Hindlimb muscle (tissue), 1 donor: Measurements from ENCODE around the gene LASP1NB.

Experiments used
- DNase-seq: peaks from one replicate; pipeline ENCODE4 v3.0.0-alpha.2; 2013

Gene LASP1NB

GRCh38 chr17:38925263-38925995 is at the start of gene LASP1NB:
Gene LASP1NB, plus strand, starts transcription at chr17:38925614.
- no peak for DNase-seq

GRCh38 chr17:38877130-38877851 is 48.1 kb upstream of the LASP1NB start:
- no peak for DNase-seq

GRCh38 chr17:38879878-38880665 is 45.3 kb upstream of the LASP1NB start:
- DNase-seq = peak; percentile 48

GRCh38 chr17:38881600-38882191 is 43.7 kb upstream of the LASP1NB start:
- DNase-seq = peak; percentile 65

- no peak for DNase-seq
These were observed 42.5 kb upstream of the LASP1NB start for GRCh38 chr17:38882870-38883269.

- DNase-seq = no peak
These were observed 41.6 kb upstream of the LASP1NB start for GRCh38 chr17:38883592-38884526.

- DNase-seq = no peak
These were observed 40.2 kb upstream of the LASP1NB start for GRCh38 chr17:38885044-38885727.

- no peak for DNase-seq
These were observed 39.4 kb upstream of the LASP1NB start for GRCh38 chr17:38885728-38886642.

- no peak for DNase-seq
These were observed 38.8 kb upstream of the LASP1NB start for GRCh38 chr17:38886643-38887010.

- DNase-seq = no peak
These were observed 36.6 kb upstream of the LASP1NB start for GRCh38 chr17:38888842-38889241.

GRCh38 chr17:38889745-38890409 is 35.5 kb upstream of the LASP1NB start:
- no peak for DNase-seq

GRCh38 chr17:38890410-38890746 is 35.0 kb upstream of the LASP1NB start:
- DNase-seq = no peak

- DNase-seq = no peak
These were observed 34.0 kb upstream of the LASP1NB start for GRCh38 chr17:38891441-38891840.

GRCh38 chr17:38892083-38892482 is 33.3 kb upstream of the LASP1NB start:
- no peak for DNase-seq

GRCh38 chr17:38892620-38893019 is 32.8 kb upstream of the LASP1NB start:
- no peak for DNase-seq

- DNase-seq = no peak
These were observed 32.3 kb upstream of the LASP1NB start for GRCh38 chr17:38893113-38893512.

GRCh38 chr17:38893607-38894006 is 31.8 kb upstream of the LASP1NB start:
- DNase-seq = no peak

- DNase-seq = no peak
These were observed 31.1 kb upstream of the LASP1NB start for GRCh38 chr17:38894276-38894675.

- DNase-seq = no peak
These were observed 29.0 kb upstream of the LASP1NB start for GRCh38 chr17:38896346-38896954.
